Measurements from ENCODE around the gene C1orf210.

C1orf210 gene

DNA sequence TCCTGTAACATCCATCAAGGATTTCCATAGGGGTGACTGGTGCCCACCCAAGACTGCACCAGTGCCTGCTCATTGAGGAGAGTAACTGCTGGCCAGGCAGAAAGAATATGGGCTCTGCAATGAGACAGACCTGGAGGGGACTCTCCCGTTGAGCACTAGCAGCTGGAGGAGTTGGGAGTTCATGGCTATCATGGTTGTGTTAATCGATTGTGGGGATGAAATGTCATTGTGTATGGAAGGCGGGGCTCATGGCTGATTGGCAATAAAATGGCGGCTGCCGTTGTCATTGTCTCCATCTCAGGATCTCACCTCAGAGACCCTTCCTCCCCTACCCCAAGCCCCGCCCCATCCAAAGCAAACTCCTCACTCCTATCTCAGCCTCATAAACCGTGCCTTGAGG, 11.7 kb downstream of the C1orf210 start:
- no peak for DNase-seq (ENCODE audit: low read depth in 2 of 2)

- DNase-seq (ENCODE audit: low read depth in 2 of 2): no peak
These were observed 12.5 kb downstream of the C1orf210 start for GRCh38 chr1:43272576-43273571.

- no peak for DNase-seq (ENCODE audit: low read depth in 2 of 2)
These were observed 13.2 kb downstream of the C1orf210 start for GRCh38 chr1:43272161-43272560.

- DNase-seq (ENCODE audit: low read depth in 2 of 2): no peak
These were observed 13.9 kb downstream of the C1orf210 start for GRCh38 chr1:43271186-43272118.

- DNase-seq (ENCODE audit: low read depth in 2 of 2): no peak
These were observed 14.8 kb downstream of the C1orf210 start for GRCh38 chr1:43270421-43271095.

DNA sequence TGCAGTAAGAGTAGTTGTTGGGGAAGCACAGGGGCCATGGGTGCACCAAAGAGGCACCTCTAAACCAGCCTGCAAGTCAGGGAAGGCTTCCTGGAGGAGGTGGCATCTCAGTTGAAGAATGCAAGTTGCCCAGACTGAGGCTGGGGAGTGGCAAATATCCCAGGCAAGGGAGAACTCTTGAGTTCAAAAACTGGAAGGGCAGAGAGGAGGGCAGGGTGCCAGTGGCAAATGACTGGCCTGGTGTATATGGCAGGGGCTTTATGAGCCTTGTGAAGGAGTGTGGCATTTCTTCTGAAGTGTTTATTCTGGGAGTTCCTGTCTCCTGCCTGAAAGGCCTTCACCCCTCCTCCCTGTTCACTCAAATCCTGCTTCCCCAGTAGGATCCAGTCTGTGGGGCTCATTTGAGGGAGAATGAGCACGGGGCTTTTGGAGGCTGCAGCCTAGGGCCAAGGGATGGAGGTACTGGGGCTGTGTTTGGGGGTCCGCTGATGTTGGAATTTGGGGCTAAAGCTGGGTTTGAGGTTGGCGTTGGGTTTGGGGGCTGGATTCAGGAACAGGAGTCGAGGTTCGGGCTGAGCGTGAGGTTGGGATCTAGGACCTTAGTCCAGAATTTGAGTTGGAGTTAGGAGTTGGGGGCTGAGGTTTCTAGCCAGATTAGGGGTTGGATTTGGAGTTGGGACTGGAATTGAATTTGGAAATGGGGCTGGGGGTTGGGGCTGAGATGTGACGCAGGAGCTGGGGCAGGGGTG, 15.6 kb downstream of the C1orf210 start, which contains the start of gene TMEM125:
TSS of gene TMEM125 (plus strand) at position 357 of the 749 bp plus-strand sequence. CDS start 2,740 bp downstream, outside the sequence.
- no peak for DNase-seq (ENCODE audit: low read depth in 2 of 2)

DNA sequence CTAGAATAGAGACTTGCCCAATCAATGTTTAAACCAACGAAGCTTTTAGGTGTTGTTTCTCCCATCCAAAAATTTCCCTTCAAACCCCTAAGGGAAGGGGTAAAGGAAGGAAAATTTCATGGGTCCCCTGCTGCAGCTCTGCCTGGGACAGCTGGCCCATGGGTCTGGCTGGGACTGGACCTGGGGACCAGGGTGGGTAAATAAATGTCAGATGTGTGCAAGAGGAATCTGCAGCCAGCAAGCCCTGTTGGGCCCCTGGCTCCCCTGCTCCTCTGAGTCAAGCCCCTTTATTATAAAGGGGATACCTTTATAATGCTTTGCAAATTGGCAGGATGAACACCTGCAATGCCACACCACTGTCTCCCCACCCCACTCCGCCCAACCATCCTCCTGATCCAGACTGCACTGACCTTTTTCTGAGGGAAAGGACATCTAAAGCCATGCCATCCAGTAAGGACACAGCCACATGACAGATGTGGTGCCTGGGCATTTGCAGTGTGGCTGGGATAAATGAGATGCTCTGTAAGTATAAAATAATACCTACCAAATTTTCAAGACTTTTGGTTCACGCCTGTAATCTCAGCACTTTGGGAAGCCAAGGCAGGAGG, 17.5 kb downstream of the C1orf210 start:
- DNase-seq (ENCODE audit: low read depth in 2 of 2): no peak

DNA sequence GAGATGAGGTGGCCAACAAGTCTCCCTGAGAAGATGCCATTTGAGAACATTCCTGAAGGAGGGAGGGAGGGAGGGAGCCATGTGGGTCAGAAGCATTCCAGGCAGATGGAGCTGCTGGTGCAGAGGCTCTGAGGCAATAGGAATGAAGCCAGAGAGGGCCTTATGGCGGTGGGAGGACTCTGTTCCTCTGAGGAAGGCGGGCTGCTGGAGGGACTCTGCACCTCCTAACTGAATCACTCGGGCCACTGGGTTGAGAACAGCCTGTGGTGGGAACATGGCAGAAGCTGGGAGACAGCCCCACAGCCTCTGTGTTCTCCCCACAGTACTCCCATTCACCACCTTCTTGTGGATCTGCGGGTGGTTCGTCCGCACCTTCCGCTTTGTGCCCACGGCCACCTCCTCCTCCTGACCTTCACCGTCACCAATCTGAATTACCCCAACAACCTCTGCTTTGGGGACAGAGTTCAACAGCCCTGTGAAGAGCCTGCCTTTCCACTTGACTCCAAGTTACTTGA, 18.0 kb downstream of the C1orf210 start:
- DNase-seq (ENCODE audit: low read depth in 2 of 2): no peak

- DNase-seq (ENCODE audit: low read depth in 2 of 2): no peak
These were observed 18.5 kb downstream of the C1orf210 start for GRCh38 chr1:43266881-43267280.

DNA sequence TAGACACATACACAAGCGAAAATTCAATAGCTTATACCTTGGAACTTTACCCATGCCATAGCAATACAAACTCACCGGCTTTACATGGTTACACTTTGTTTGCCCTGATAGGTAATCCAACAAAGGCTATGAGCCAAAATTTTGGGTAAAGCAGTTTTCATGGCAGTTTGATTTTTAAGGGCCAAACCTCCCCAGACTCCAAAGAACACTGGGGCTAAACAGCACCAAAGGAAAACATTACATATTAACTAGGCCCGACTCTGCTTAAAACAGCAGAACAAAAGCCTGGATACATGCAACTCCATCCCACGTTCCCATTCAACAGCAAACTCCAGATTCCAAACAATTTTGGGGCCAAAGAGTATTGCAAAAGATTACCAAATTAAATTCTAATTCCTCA, 19.9 kb downstream of the C1orf210 start:
- no peak for DNase-seq (ENCODE audit: low read depth in 2 of 2)

DNA sequence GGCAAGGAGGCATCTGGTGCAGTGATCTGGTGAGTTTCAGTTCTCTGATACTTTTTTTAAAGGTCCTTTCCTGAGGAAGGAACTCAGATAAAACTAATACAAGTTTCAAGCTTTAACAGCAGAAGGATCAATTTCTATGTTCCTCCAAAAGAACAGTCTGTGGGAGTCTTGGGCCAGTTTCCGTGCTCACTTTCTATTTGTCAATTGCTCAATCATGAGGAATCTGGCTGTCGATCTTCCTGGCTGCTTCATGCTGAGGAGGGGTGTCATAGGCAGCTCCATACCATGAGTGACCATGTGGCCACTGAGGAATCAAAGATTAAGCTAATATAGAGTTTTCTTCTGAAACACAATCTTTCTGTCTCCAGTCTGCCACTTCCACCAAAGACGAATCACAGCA, 27.0 kb downstream of the C1orf210 start:
- no peak for DNase-seq (ENCODE audit: low read depth in 2 of 2)

DNA sequence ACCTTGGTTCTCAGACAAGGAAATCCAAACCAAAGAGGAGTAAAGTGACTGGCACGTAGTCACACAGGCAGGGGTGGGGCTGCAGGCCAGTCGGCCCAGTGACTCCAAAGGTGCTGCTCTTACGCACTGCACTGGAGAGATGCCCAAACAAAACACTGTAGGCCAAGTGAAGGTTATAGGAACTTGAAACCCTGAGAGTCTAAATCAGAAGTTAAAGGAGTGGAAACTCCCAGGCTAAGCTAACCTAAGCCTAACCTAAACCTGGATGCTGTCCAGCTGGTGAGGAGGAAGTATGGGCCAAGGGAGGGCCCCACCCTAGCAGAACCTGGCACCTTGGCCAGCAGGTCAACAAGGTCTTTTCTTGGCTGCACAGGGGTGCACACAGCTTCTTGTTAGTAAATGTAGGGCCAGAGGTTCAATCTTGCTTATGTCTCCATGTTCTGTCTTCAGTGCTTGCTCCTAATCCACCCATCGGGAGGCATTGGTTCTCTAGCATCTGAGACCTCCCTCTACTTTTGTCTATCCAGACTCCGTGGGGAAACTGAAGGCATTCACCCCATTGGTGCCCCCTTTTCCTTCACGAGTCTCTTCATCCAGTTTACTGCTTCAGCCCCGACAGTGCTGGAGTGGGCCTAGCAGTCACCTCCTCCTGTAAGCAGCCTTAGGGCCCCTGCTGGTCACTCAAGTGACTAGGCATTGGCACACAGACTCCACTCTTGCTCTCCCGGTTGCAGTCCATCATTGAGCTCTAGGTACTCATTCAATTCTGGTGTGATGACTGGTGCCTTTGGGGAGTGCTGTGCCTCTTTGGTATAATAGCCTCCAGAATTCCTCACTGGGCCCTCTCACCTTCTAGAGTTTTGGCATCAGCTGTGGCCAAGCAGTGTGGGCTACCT, 28.5 kb downstream of the C1orf210 start:
- DNase-seq (ENCODE audit: low read depth in 2 of 2): no peak

DNA sequence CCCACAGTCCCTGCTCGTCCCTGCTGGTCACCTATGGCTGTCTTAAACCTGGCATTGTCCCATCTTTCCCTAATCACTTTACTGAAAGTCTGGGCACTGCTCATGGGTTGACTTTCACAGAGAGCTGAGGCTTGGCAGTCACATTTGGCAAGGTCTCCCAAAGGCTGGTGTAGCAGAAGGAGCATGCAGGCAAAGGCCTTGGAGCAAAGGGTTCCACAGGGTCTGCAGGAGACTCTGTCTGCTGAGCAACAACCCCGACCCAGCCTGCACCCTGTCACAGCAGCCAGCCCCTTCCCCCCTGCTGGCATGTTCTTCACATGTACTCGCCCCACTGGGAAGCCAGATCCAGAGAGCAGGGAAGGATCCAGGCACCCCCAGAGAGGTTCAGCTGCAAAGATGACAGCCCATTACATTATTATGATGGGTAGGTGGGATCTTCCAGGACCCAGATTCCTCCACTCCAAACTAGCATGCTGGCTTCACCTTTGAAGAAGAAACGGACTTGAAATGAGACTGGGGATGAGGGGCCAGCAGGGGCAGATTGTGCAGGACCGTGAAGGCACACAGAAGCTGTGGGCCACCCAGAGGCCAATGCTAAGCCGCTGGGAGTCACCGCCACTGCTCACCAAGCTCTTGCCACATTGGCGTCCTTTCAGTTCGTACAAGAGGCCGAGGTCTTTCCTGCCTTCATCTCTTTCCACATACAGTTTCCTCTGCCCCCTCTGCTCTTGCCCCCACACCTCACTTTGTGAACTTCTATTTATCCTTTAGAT, 29.8 kb downstream of the C1orf210 start:
- no peak for DNase-seq (ENCODE audit: low read depth in 2 of 2)

GRCh38 chr1:43253876-43254275, 31.5 kb downstream of the C1orf210 start:
- DNase-seq (ENCODE audit: low read depth in 2 of 2): no peak

DNA sequence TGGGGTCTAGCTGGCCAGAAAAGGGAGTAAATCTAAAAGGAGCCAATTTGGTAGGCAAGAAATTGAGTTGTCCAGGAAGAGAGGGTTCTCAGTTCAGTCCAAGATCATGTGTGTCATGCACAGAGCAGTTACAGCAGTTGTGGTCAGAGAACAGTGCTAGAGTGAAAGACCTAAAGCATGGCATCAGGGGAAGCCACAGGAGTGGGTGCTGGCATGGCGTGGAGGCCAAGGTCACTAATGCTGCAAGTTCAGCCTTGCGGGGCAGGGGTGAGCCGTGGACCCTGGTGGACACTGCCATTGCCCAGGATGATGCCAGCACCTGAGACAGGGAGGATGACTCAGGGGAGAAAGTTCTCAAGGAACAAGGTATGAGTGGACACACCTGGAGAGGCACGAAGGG, 32.2 kb downstream of the C1orf210 start:
- DNase-seq (ENCODE audit: low read depth in 2 of 2): no peak

DNA sequence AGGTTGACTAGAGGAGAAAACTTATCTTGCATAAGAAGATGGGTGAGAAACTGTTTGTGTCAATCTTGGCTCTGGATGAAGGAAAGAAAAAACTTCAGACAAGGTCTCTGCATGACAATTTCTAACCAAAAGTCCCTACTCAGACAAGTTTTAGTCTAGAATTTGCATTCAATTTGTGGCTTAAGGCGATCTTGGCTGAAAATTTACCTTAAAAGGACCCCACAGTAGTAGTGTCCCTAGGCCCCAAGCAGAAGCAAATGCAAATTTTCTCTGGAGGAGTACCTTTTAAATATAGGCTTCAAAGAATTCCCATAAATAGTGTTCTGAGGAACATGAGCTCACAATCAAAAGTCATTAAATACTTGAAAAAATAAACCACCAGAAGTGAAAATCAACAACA, 33.2 kb downstream of the C1orf210 start:
- DNase-seq (ENCODE audit: low read depth in 2 of 2): no peak

GRCh38 chr1:43251024-43251423, 34.4 kb downstream of the C1orf210 start:
- DNase-seq (ENCODE audit: low read depth in 2 of 2): no peak

DNA sequence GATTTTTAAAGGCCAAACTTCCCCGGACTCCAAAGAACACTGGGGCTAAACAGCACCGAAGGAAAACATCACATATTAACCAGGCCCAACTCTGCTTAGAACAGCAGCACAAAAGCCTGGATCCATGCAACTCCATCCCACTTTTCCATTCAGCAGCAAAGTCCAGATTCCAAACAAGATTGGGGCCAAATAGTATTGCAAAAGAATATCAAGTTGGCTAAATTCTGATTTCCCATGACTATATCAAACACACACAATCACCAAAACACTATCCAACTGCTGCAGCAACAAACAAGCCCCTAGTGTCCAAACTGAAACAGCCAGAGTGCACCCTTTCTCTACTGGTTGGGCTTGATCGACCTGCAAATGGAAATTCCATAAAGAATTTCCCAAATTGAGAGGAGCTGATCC, 35.0 kb downstream of the C1orf210 start:
- no peak for DNase-seq (ENCODE audit: low read depth in 2 of 2)

Data from stimulated activated CD4-positive, alpha-beta T cell treated with anti-CD3 and anti-CD28 coated beads, Interleukin-1b, Interleukin-23, amount 100 ng/mL, for 1 hour (primary cell).